GM23338 (cell line): ENCODE results near the gene SH3PXD2B. TPM values are rescaled to one million over a fixed set of nuclear protein-coding genes. Genes with fewer than 3 reads are reported as not detected.
"Not testable (repeated sequence)": the region's sequence is repeated elsewhere in the genome, so short reads cannot be mapped to it uniquely, and the experiment has no call there.

Experiments
- ATAC-seq: fragments of 200-7000 bp; cut with Tn5 transposase; 3 replicates; pipeline ENCODE4 v1.9.1; 2020
- DNase-seq: peaks from one replicate; pipeline ENCODE4 v3.0.0-alpha.2; 2015; ENCODE audit warnings: low spot score
- H2AFZ ChIP-seq: fragments of 200-600 bp; sonication (generic); 2 replicates; pipeline ENCODE4 v1.8.0; 2016; ENCODE audit warnings: antibody characterized with exemption, mild to moderate bottlenecking, moderate library complexity
- H3F3A ChIP-seq: fragments of 200-600 bp; sonication (generic); replicated peaks from 2 replicates; pipeline ENCODE4 v1.8.0; 2017; ENCODE audit warnings: antibody characterized with exemption, mixed run types, low read depth
- H3K27ac ChIP-seq: fragments of 200-600 bp; sonication (generic); 2 replicates; pipeline ENCODE4 v1.6.1; 2016; ENCODE audit warnings: low read depth
- H3K27me3 ChIP-seq: fragments of 200-600 bp; sonication (generic); 2 replicates; pipeline ENCODE4 v1.8.0; 2016; ENCODE audit warnings: mild to moderate bottlenecking, mixed run types, moderate library complexity; ENCODE audit not compliant: insufficient read depth
- H3K36me3 ChIP-seq: fragments of 200-600 bp; sonication (generic); 2 replicates; pipeline ENCODE4 v1.8.0; 2016; ENCODE audit warnings: mild to moderate bottlenecking; ENCODE audit not compliant: insufficient read depth
- H3K4me1 ChIP-seq: fragments of 200-600 bp; sonication (generic); 2 replicates; pipeline ENCODE4 v1.8.0; 2016; ENCODE audit warnings: mild to moderate bottlenecking, moderate library complexity; ENCODE audit not compliant: insufficient read depth
- H3K4me2 ChIP-seq: fragments of 200-600 bp; sonication (generic); 2 replicates; pipeline ENCODE4 v1.7.1; 2017; ENCODE audit warnings: mixed run types
- H3K4me3 ChIP-seq: fragments of 200-600 bp; sonication (generic); 2 replicates; pipeline ENCODE4 v1.6.1; 2016; ENCODE audit warnings: mixed run types
- H3K79me2 ChIP-seq: fragments of 200-600 bp; sonication (generic); replicated peaks from 2 replicates; pipeline ENCODE4 v1.8.0; 2017; ENCODE audit warnings: mild to moderate bottlenecking; ENCODE audit not compliant: insufficient read depth
- H3K9me2 ChIP-seq: fragments of 200-600 bp; sonication (generic); 2 replicates; pipeline ENCODE4 v1.8.0; 2017; ENCODE audit not compliant: insufficient read depth
- H4K20me1 ChIP-seq: fragments of 200-600 bp; sonication (generic); replicated peaks from 2 replicates; pipeline ENCODE4 v1.8.0; 2017; ENCODE audit warnings: mild to moderate bottlenecking; ENCODE audit not compliant: insufficient read depth
- H3K27ac Mint-ChIP-seq: 2 replicates; pipeline ENCODE4 v1.8.0; 2020; ENCODE audit warnings: inconsistent platforms, mild to moderate bottlenecking, moderate library complexity, mixed read lengths
- H3K27me3 Mint-ChIP-seq: 3 replicates; pipeline ENCODE4 v1.8.0; 2022; ENCODE audit warnings: low read depth, mild to moderate bottlenecking, moderate library complexity, mixed read lengths, inconsistent platforms; ENCODE audit not compliant: insufficient read depth, poor library complexity
- H3K36me3 Mint-ChIP-seq: 3 replicates; pipeline ENCODE4 v1.8.0; 2021; ENCODE audit warnings: low read depth, mild to moderate bottlenecking, inconsistent platforms, moderate library complexity, mixed read lengths
- H3K4me1 Mint-ChIP-seq: 3 replicates; pipeline ENCODE4 v1.8.0; 2020; ENCODE audit warnings: mild to moderate bottlenecking, inconsistent platforms, mixed read lengths
- H3K4me3 Mint-ChIP-seq: 3 replicates; pipeline ENCODE4 v1.8.0; 2021; ENCODE audit warnings: moderate library complexity, mild to moderate bottlenecking, inconsistent platforms, mixed read lengths
- H3K9me3 Mint-ChIP-seq: 3 replicates; pipeline ENCODE4 v1.8.0; 2020; ENCODE audit warnings: moderate library complexity, mild to moderate bottlenecking, inconsistent platforms, mixed read lengths
- CREB1 ChIP-seq: fragments of 250-450 bp; sonication (Bioruptor Pico); IDR thresholded peaks from 2 replicates; pipeline ENCODE4 v1.5.0; 2020; ENCODE audit warnings: low read depth, mild to moderate bottlenecking, moderate library complexity
- polyA plus RNA-seq: library from polyadenylated mRNA; unstranded; fragments of >200 nt; fragmentation: Nextera tagmentation; extraction: Ambion mirVana; gene quantifications from 2 replicates; pipeline ENCODE4 v1.2.1, GENCODE V29; 2016
- total RNA-seq: library from RNA; depleted of rRNA; stranded (reverse); fragments of >200 nt; shearing (Covaris generic); gene quantifications from 2 replicates; pipeline ENCODE4 v1.2.3, GENCODE V29; 2014
- TF ChIP-seq, protein P1 (sequence below): IDR thresholded peaks from one replicate; pipeline ENCODE4 v1.6.1; 2018; ENCODE audit warnings: antibody characterized with exemption; ENCODE audit not compliant: unreplicated experiment
- TF ChIP-seq, protein P2 (sequence below), 2 experiments: fragments of 200-600 bp in 1 of 2; sonication (generic) in 1 of 2; conservative IDR thresholded peaks; 2 replicates each; pipeline versions ENCODE4 v1.5.1 to v1.6.1; 2016 to 2017; ENCODE audit warnings: antibody characterized with exemption in 2 of 2, low read depth in 2 of 2, mild to moderate bottlenecking in 2 of 2, moderate library complexity in 1 of 2

SH3PXD2B gene
- total and polyA plus RNA-seq, 2 experiments from 2014 or later, result 40.2 to 52.5 TPM

DNA sequence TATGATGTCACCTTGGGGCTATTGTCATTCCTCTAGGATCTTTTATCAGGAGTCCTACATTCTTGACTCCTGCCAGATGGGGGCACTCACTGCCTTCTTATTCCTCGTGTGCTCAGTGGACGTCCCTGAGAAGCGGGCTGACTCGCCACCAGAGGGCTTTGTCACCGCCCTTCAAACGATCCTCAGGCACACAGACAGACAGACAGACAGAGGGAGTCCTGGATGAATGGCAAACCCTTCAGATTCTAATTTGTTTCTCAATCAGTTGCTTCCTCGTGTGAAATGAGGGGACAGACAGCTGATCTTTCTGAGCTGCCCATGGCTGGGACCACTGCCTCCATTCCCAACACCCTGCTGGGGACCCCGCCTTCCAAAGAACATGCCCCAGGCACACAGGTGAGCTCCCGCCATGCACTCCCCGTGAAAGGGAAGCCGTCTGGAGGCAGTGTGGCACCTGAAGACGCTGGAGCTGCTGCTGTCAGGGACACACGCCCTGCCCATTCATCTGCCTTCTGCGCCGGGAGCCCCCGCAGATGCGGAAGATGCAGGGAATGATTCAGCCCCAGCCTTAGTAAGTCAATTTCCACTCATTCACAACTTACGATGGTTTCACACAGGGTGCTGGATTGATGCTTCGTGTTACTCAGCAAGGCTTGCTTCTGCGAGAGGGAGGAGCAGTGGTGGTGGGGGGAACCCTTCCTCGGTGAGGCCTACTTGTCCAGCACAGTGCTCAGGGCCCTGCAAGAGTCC lies 24.9 kb upstream of the SH3PXD2B start:
- ATAC-seq, result peak; percentile 96
- H3K4me1 ChIP-seq, result no peaks in the 10 kb centered on the region
- H3F3A ChIP-seq, result no peaks in the 10 kb centered on the region
- Mint-ChIP-seq H3K4me1 (peaks cover 7% of the 10 kb centered on the region; the same call in 2 of the 3 replicates), H3K9me3 (no peaks in the 10 kb centered on the region), H3K36me3 (no peaks in the 10 kb centered on the region), H3K27ac (no peak overlapping the region), H3K4me3 (peak overlapping the region; percentile 30; the same call in 1 of the 3 replicates), H3K27me3 (peaks cover 3% of the 10 kb centered on the region)
- H3K36me3 ChIP-seq, result no peaks in the 10 kb centered on the region
- no peaks in the 10 kb centered on the region for H3K79me2 ChIP-seq
- DNase-seq, result peak; percentile 96
- H3K9me2 ChIP-seq, result no peaks in the 10 kb centered on the region; the same call in 1 of the 2 replicates
- H3K4me3 ChIP-seq, result peak overlapping the region; percentile 24; the same call in 1 of the 2 replicates
- peak overlapping the region; percentile 53; the same call in 1 of the 2 replicates for H3K4me2 ChIP-seq
- no peaks in the 10 kb centered on the region; the same call in 1 of the 2 replicates for H4K20me1 ChIP-seq
- no peak overlapping the region for H3K27ac ChIP-seq
- TF ChIP-seq, protein P1, sequence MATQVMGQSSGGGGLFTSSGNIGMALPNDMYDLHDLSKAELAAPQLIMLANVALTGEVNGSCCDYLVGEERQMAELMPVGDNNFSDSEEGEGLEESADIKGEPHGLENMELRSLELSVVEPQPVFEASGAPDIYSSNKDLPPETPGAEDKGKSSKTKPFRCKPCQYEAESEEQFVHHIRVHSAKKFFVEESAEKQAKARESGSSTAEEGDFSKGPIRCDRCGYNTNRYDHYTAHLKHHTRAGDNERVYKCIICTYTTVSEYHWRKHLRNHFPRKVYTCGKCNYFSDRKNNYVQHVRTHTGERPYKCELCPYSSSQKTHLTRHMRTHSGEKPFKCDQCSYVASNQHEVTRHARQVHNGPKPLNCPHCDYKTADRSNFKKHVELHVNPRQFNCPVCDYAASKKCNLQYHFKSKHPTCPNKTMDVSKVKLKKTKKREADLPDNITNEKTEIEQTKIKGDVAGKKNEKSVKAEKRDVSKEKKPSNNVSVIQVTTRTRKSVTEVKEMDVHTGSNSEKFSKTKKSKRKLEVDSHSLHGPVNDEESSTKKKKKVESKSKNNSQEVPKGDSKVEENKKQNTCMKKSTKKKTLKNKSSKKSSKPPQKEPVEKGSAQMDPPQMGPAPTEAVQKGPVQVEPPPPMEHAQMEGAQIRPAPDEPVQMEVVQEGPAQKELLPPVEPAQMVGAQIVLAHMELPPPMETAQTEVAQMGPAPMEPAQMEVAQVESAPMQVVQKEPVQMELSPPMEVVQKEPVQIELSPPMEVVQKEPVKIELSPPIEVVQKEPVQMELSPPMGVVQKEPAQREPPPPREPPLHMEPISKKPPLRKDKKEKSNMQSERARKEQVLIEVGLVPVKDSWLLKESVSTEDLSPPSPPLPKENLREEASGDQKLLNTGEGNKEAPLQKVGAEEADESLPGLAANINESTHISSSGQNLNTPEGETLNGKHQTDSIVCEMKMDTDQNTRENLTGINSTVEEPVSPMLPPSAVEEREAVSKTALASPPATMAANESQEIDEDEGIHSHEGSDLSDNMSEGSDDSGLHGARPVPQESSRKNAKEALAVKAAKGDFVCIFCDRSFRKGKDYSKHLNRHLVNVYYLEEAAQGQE, result no peak
- TF ChIP-seq, protein P2, sequence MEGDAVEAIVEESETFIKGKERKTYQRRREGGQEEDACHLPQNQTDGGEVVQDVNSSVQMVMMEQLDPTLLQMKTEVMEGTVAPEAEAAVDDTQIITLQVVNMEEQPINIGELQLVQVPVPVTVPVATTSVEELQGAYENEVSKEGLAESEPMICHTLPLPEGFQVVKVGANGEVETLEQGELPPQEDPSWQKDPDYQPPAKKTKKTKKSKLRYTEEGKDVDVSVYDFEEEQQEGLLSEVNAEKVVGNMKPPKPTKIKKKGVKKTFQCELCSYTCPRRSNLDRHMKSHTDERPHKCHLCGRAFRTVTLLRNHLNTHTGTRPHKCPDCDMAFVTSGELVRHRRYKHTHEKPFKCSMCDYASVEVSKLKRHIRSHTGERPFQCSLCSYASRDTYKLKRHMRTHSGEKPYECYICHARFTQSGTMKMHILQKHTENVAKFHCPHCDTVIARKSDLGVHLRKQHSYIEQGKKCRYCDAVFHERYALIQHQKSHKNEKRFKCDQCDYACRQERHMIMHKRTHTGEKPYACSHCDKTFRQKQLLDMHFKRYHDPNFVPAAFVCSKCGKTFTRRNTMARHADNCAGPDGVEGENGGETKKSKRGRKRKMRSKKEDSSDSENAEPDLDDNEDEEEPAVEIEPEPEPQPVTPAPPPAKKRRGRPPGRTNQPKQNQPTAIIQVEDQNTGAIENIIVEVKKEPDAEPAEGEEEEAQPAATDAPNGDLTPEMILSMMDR (conservative IDR thresholded peaks at IDR 0.05; ENCODE audit: low read depth in 2 of 2), result peak; percentile 91 to 96
- peak; percentile 71 for TF ChIP-seq CREB1 (CRISPR knock-in tag)
- H3K27me3 ChIP-seq, result no peaks in the 10 kb centered on the region
- peak overlapping the region; percentile 97 for H2AFZ ChIP-seq

DNA sequence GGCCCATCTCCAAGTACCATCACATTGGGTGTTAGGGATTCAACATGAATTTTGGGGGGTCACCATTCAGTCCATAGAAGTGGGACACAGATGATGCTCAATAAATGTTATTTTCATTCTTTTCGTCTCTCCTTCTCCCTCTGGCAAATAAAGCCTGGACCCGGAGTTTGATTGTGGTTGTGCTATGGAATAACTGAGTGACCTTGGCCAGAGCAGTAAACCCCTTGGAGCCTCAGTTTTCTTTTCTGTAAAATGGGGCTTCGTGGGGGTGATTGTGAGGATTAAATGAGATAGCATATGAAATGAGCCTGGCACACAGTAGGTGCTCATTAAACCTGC lies 24.3 kb upstream of the SH3PXD2B start:
- not testable (repeated sequence) for H3K27me3 Mint-ChIP-seq, DNase-seq, H3K79me2 ChIP-seq, ATAC-seq, H3K4me1 Mint-ChIP-seq, H3K36me3 ChIP-seq, H3K36me3 Mint-ChIP-seq, H3K4me2 ChIP-seq, H3K9me2 ChIP-seq, H3K9me3 Mint-ChIP-seq, H4K20me1 ChIP-seq, H3K27me3 ChIP-seq, H3K27ac ChIP-seq, H3K4me3 ChIP-seq, H2AFZ ChIP-seq, H3K4me3 Mint-ChIP-seq, H3F3A ChIP-seq, H3K4me1 ChIP-seq, H3K27ac Mint-ChIP-seq
